Measurements from ENCODE around the gene KLC1. TPM values are rescaled to one million over a fixed set of nuclear protein-coding genes. Genes with fewer than 3 reads are reported as not detected.

Gene KLC1
- total and polyA plus RNA-seq, 2 donors (not counting 1 experiment from before 2014, with no cell fraction given), result 102 to 243 TPM

GRCh38 chr14:103749452-103749851 is 120.4 kb downstream of the KLC1 start:
- no peaks in the 10 kb centered on the region for H3K4me1 ChIP-seq (ENCODE audit: control insufficient read depth in 2 of 2, insufficient read depth in 2 of 2, low read length in 2 of 2)
- no peak for TF ChIP-seq EZH2 (IDR thresholded peaks at IDR 0.05; ENCODE audit: borderline replicate concordance, insufficient read depth, low read depth, low read length, poor library complexity, severe bottlenecking)
- TF ChIP-seq CTCF (IDR thresholded peaks at IDR 0.05), result no peak
- no peak overlapping the region for H3K4me2 ChIP-seq (replicated peaks; ENCODE audit: low read depth, low read length, poor library complexity, severe bottlenecking)
- CTCF ChIA-PET, result no interaction called here
- Mint-ChIP-seq H3K9me3 (ENCODE audit: insufficient read depth) (no peaks in the 10 kb centered on the region), H3K4me3 (no peak overlapping the region), H3K4me1 (no peaks in the 10 kb centered on the region), H3K27me3 (no peaks in the 10 kb centered on the region), H3K27ac (no peak overlapping the region)
- POLR2A ChIA-PET, result no interaction called here
- no peaks in the 10 kb centered on the region for H3K79me2 ChIP-seq (ENCODE audit: control insufficient read depth, insufficient read depth, low read length)
- no peak overlapping the region for H3K9ac ChIP-seq (ENCODE audit: low read length)
- no peak for ATAC-seq (ENCODE audit: low read depth)
- no peaks in the 10 kb centered on the region for H3K9me3 ChIP-seq (ENCODE audit: control extremely low read depth in 1 of 3, control insufficient read depth in 2 of 3, insufficient read depth in 1 of 3, low read length in 2 of 3)
- no peak overlapping the region for H3K4me3 ChIP-seq (ENCODE audit: control extremely low read depth in 1 of 5, extremely low read depth in 1 of 5, insufficient read depth in 1 of 5, low read depth in 2 of 5, low read length in 4 of 5)
- no peaks in the 10 kb centered on the region for H3K27me3 ChIP-seq (replicated peaks in 1 of 4; ENCODE audit: control extremely low read depth in 1 of 4, control insufficient read depth in 3 of 4, insufficient read depth in 4 of 4, low read length in 3 of 4)
- no peaks in the 10 kb centered on the region for H4K20me1 ChIP-seq (ENCODE audit: control insufficient read depth, insufficient read depth, low read length, poor library complexity, severe bottlenecking)
- WGBS (ENCODE audit: insufficient coverage), result 85% methylated on average over 2 of the region's 5 CpGs
- no peak overlapping the region for H2AFZ ChIP-seq (ENCODE audit: insufficient read depth, low read depth, low read length, poor library complexity, severe bottlenecking)
- intact Hi-C loops (cut with micrococcal nuclease), result no loop called here
- DNase-seq, result no peak
- peaks cover 0 to 8% of the 10 kb centered on the region in 2 experiments for H3K36me3 ChIP-seq (replicated peaks in 1 of 2; ENCODE audit: control extremely low read depth in 1 of 2, control insufficient read depth in 1 of 2, extremely low read depth in 1 of 2, insufficient read depth in 2 of 2, low read length in 1 of 2)
- no peak overlapping the region for H3K27ac ChIP-seq (ENCODE audit: low read length in 2 of 2)

- Mint-ChIP-seq H3K27ac (no peak overlapping the region), H3K9me3 (ENCODE audit: insufficient read depth) (no peaks in the 10 kb centered on the region), H3K4me1 (no peaks in the 10 kb centered on the region), H3K27me3 (no peaks in the 10 kb centered on the region), H3K4me3 (no peak overlapping the region)
- intact Hi-C loops (cut with micrococcal nuclease), result no loop called here
- ChIA-PET POLR2A (no interaction called here), CTCF (no interaction called here)
- TF ChIP-seq EZH2 (IDR thresholded peaks at IDR 0.05; ENCODE audit: borderline replicate concordance, insufficient read depth, low read depth, low read length, poor library complexity, severe bottlenecking) (no peak), CTCF (IDR thresholded peaks at IDR 0.05) (no peak)
- ATAC-seq (ENCODE audit: low read depth) (no peak), DNase-seq (no peak)
- H4K20me1 ChIP-seq (ENCODE audit: control insufficient read depth, insufficient read depth, low read length, poor library complexity, severe bottlenecking), result no peaks in the 10 kb centered on the region
- H3K4me3 ChIP-seq (ENCODE audit: control extremely low read depth in 1 of 5, extremely low read depth in 1 of 5, insufficient read depth in 1 of 5, low read depth in 2 of 5, low read length in 4 of 5), result no peak overlapping the region
- 75% methylated on average over 3 of the region's 5 CpGs for WGBS (ENCODE audit: insufficient coverage)
- H2AFZ ChIP-seq (ENCODE audit: insufficient read depth, low read depth, low read length, poor library complexity, severe bottlenecking), result no peak overlapping the region
- peaks cover 0 to 8% of the 10 kb centered on the region in 2 experiments for H3K36me3 ChIP-seq (replicated peaks in 1 of 2; ENCODE audit: control extremely low read depth in 1 of 2, control insufficient read depth in 1 of 2, extremely low read depth in 1 of 2, insufficient read depth in 2 of 2, low read length in 1 of 2)
- no peaks in the 10 kb centered on the region for H3K4me1 ChIP-seq (ENCODE audit: control insufficient read depth in 2 of 2, insufficient read depth in 2 of 2, low read length in 2 of 2)
- H3K27ac ChIP-seq (ENCODE audit: low read length in 2 of 2), result no peak overlapping the region
- H3K4me2 ChIP-seq (replicated peaks; ENCODE audit: low read depth, low read length, poor library complexity, severe bottlenecking), result no peak overlapping the region
- H3K9me3 ChIP-seq (ENCODE audit: control extremely low read depth in 1 of 3, control insufficient read depth in 2 of 3, insufficient read depth in 1 of 3, low read length in 2 of 3), result no peaks in the 10 kb centered on the region
- no peaks in the 10 kb centered on the region for H3K79me2 ChIP-seq (ENCODE audit: control insufficient read depth, insufficient read depth, low read length)
- no peak overlapping the region for H3K9ac ChIP-seq (ENCODE audit: low read length)
- H3K27me3 ChIP-seq (replicated peaks in 1 of 4; ENCODE audit: control extremely low read depth in 1 of 4, control insufficient read depth in 3 of 4, insufficient read depth in 4 of 4, low read length in 3 of 4), result no peaks in the 10 kb centered on the region
Measured at GRCh38 chr14:103749860-103750259, 120.8 kb downstream of the KLC1 start.

Small RNAs within 50 kb of the gene (small RNA-seq; reads per million reads assigned to genes)
- not detected for gene RF00019 (ENCODE audit: insufficient read length, low read depth, low replicate concordance)

Other genes with a start within 250 kb of the KLC1 start
- gene MARK3, start 243.8 kb upstream of the KLC1 start, total RNA-seq, result 139 and 142 TPM in 2 replicates
- gene MARK3, start 243.8 kb upstream of the KLC1 start, polyA plus RNA-seq, result 73.0 and 107 TPM in 2 replicates
- 3.1 and 5.8 TPM in 2 replicates for gene CKB, start 106.4 kb upstream of the KLC1 start, total RNA-seq
- gene CKB, start 106.4 kb upstream of the KLC1 start, polyA plus RNA-seq, result 4.7 and 11.7 TPM in 2 replicates
- 9.5 and 12.3 TPM in 2 replicates for gene TRMT61A, start 100.0 kb upstream of the KLC1 start, total RNA-seq
- gene TRMT61A, start 100.0 kb upstream of the KLC1 start, polyA plus RNA-seq, result 12.6 and 18.4 TPM in 2 replicates
- 31.6 and 33.3 TPM in 2 replicates for gene BAG5, start 66.6 kb upstream of the KLC1 start, total RNA-seq
- gene BAG5, start 66.6 kb upstream of the KLC1 start, polyA plus RNA-seq, result 7.4 and 12.7 TPM in 2 replicates
- 24.9 and 31.3 TPM in 2 replicates for gene COA8, start 66.3 kb upstream of the KLC1 start, total RNA-seq
- gene COA8, start 66.3 kb upstream of the KLC1 start, polyA plus RNA-seq, result 6.3 and 7.5 TPM in 2 replicates
- 18.0 and 18.6 TPM in 2 replicates for gene XRCC3, start 86.2 kb downstream of the KLC1 start, total RNA-seq
- 10.2 and 19.7 TPM in 2 replicates for gene XRCC3, start 86.2 kb downstream of the KLC1 start, polyA plus RNA-seq
- 18.6 and 24.3 TPM in 2 replicates for gene ZFYVE21, start 86.6 kb downstream of the KLC1 start, total RNA-seq
- 14.9 and 17.0 TPM in 2 replicates for gene ZFYVE21, start 86.6 kb downstream of the KLC1 start, polyA plus RNA-seq
- gene PPP1R13B, start 218.4 kb downstream of the KLC1 start, total RNA-seq, result 27.7 and 38.6 TPM in 2 replicates
- gene PPP1R13B, start 218.4 kb downstream of the KLC1 start, polyA plus RNA-seq, result 8.3 and 10.1 TPM in 2 replicates

All from B cell (primary cell).